HG02885 (cell line): Measurements from ENCODE around the gene SPHK1.

ENCODE experiments used
- ATAC-seq: cut with Tn5 transposase; IDR thresholded peaks from one replicate; pipeline ENCODE4 v1.9.1; 2021; ENCODE audit warnings: mild to moderate bottlenecking; ENCODE audit not compliant: unreplicated experiment, poor library complexity

Gene SPHK1

DNA sequence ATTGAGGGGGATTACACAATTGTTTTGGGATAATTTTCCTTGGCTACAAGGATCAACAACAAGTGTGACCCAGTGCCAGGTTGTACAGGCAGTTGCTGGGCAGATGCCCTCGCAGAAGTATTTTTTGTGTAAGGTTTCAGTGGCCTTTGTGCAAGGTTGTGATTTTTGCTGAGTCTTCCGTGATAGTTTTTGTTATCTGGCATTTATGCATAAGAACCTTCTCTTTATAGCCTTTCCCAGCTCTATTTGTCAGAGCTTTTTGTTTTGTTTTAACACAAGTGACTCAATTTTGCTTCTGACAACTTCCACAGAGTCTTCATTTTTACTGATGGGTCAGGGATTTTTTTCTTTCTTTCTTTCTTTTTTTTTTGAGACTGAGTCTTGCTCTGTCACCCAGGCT is 23.9 kb upstream of the SPHK1 start:
- no peak for ATAC-seq

DNA sequence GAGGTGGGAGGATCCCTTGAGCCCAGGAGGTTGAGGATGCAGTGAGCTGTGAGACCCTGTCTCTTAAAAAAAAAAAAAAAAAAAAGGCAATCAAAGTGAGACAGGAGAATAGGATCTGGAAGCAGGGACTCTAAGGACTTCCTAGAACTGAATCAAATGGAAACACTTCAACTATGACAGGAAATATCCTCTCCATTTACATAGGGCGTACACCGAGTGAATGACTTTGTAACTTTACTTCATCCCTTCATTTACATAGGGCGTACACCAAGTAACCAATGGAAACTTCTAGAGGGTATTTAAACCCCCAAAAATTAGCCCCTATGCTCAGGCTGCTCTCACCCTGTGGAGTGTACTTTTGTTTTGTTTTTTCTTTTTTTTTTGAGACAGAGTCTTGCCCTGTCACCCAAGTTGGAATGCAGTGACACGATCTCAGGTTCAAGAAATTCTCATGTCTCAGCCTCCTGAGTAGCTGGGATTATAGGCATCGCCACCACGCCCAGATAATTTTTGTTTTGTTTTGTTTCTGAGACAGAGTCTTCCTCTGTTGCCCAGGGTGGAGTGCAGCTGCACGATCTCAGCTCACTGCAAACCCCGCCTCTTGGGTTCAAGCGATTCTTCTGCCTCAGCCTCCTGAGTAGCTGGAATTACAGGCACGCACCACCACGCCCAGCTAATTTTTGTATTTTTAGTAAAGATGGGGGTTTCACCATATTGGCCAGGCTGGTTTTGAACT is 21.1 kb upstream of the SPHK1 start:
- no peak for ATAC-seq

DNA sequence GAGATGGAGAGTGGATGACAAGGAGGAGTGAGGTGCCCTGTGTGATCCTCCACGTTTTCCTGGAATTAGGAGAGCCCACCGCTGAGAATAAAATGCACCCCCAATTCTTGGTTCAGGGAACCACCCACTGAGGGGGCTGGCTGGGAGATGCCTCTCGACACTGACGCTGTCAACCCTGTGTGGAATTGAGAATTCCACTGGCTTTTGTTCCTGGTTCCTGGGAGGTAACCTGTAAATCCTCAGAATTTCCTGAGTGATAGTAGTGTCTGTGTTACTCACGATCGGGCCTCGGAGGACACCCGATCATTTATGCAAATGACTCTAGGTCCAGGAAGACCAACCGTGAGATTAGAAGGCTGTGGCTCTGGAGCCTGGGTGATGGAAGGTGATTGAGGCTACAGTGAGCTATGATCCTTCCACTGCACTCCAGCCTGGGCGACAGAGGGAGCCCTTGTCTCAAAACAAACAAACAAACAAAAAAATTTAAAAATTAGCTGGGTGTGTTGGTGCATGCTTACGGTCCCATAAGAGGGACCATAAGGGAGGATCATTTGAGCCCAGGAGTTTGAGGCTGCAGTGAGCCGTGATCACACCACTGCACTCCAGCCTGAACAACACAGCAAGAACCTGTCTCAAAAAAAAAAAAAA is 19.0 kb upstream of the SPHK1 start:
- ATAC-seq = no peak

GRCh38 chr17:76366247-76366646 is 18.2 kb upstream of the SPHK1 start:
- no peak for ATAC-seq

DNA sequence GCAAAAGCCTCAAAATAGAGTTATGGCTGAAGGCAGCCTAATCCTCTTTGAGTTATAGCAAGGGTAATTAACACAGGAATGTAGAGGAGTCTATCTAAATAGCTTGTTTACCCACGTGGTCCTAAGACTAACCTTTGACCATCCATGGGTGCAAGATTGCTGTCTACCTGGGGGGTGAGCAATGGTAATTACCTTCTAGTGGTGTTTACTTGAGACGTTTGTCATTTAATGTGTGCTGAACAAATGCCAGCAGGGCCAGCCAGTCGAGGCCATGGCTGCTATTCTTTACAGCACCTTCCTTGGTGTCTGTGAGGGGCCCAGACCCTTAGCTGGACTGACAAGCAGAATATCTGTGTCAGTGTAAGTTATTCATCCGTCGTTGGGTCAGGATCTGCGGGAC is 16.8 kb upstream of the SPHK1 start:
- no peak for ATAC-seq

GRCh38 chr17:76368545-76368944 is 15.9 kb upstream of the SPHK1 start:
- ATAC-seq = no peak

- ATAC-seq = no peak
Observed at GRCh38 chr17:76369379-76369778, 15.0 kb upstream of the SPHK1 start.

DNA sequence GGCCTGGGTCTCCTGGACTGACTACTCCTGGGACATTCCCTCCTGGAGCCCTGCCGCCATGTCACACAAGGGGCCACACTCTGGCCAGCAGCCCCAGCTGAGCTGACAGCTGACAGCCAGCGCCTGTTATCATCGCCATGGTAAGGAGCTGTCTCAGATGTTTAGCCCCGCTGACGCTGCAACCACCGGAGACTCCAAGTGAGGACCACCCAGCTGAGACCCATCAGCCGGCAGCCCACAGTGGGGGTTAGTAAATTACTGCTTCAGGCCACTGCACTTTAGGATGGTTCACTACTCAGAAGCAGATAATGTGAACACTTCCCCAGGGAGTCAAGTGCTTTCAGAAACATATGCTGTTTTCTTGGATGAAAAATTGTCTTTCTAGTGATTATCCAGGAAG is 14.6 kb upstream of the SPHK1 start:
- ATAC-seq = no peak

- ATAC-seq = no peak
Observed at GRCh38 chr17:76370261-76370993, 14.0 kb upstream of the SPHK1 start.

DNA sequence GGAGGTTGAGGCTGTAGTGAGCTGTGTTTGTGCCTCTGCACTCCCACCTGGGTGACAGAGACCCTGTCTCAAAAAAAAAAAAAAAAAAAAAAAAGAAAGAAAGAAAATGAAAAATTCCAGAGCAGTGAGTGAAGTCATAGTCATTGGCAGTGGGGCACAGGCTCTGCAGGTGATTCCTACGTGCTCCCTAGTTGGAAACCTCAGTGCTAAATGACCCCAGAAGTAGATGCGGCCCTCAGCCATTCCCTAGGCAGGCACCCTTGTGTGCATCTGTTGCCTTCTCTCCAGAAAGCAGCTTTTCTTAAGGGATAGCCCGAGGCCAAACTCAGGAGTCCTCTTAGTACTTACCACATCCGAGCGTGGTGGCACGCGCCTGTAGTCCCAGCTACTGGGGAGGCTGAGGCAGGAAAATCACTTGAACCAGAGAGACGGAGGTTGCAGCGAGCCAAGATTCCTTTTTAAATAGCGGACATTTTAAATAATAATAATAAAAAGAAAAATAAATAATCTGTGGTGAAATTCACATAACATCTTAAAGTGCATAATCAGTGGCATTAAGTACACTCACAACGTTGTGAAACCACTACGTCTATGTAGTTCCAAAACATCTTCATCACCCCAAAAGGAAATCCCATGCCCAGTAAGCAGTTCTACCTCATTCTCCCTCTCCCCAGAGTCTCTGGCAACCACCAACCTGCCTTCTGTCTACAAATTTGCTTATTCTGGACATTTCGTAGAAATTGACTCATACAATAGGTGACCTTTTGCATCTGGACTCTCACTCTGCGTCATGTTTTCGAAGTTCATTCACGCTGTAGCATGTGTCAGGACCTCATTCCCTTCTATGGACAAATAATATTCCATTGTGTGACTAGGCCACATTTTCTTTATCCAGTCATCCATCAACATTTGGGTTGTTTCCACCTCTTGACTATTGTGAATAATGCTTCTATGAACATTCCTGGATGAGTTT is 12.5 kb upstream of the SPHK1 start:
- no peak for ATAC-seq

GRCh38 chr17:76376318-76377133 is 7.9 kb upstream of the SPHK1 start:
- ATAC-seq = no peak

- ATAC-seq = no peak
Observed at GRCh38 chr17:76378548-76379274, 5.7 kb upstream of the SPHK1 start.

DNA sequence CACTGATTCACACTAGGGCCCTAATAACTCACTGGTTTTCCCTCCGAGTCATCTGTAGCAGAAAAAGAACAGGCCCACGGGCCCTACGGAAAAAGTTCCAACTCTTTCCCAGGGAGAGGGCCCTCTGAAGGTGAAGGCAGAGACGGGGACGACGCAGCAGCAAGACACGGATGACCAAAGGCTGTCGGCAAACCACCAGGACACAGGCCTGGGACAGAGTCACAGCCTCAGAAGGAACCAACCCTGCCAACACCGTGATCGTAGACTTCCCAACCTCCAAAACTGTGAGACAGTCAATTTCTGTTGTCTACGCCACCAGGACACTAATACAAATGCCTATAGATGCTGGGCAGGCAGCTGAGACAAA is 5.2 kb upstream of the SPHK1 start:
- ATAC-seq = no peak

- no peak for ATAC-seq
Observed at GRCh38 chr17:76379646-76380376, 4.6 kb upstream of the SPHK1 start.

DNA sequence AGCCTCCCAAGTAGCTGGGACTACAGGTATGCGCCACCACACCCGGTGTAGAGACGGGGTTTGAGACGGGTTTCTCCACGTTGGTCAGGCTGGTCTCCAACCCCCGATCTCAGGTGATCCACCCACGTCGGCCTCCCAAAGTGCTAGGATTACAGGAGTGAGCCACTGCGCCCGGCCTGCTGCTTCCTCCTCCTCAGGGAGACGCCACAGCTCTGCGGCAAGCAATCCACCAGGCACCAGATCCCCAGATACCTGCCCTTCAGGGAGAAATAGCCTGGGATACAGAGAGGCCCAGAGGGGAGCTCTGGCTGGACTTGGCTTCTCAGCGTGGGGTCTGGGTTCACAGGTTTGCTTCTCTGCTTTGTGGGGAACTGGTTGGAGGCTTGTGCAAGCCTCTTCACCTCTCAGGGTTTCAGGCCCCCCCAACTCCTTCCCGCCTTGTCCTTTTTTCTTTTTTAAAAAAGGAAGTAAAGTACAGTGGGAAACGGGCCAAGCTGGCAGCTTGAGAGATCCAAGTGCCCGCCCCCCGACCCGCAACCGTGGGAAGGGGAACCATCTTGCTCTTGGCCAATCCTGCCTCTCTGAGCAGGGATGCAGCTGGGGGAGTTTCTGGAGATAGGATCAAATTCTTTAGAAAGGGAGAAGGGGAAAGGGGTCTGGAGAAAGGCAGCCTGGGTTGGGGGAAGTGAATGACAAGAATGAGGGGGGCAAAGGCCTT is 2.6 kb upstream of the SPHK1 start:
- no peak for ATAC-seq

- no peak for ATAC-seq
Observed at GRCh38 chr17:76382351-76382802, 2.0 kb upstream of the SPHK1 start.

DNA sequence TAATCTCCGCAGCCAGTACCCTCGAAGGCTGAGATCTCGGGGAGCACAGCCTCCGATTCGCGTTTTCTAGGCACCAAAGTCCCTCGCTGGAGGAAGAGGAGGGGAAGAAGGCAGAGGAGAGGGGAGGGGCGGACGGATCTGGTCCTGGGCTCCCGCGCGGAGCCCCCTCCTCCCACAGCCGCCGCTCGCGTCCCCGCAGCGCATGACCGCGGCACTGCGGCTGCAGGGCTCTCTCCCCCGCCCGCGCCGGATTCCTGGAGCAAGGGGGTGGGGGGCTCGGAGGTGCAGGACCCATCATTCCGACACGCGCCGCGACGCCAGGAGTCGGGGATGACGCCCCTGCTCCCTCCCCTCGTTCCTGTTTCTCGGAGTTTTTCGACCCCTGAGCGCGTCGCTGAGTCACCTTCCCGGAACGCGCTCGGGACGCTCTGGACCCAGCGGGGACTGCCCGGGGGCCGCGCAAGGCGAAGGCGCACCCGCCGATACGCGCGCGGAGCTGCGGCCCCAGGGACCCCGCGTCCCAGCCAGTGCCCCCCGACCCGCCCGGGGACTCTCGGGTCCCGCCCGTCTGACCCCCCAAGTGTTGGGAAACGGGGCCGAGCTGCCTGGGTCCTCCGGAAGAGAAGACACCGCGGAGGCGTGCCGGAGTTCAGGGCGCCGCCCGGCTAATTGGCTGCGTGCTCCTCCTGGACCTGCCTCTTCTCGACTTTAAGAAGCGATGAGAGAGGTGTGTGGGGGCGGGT is 1.4 kb upstream of the SPHK1 start:
- peak; percentile 29 for ATAC-seq
